Skeletal muscle tissue (tissue), 4 donors: ENCODE measurements around the gene RBM23. TPM values are rescaled to one million over a fixed set of nuclear protein-coding genes. Genes with fewer than 3 reads are reported as not detected.

ENCODE experiments used
- H3K27ac ChIP-seq: one replicate; pipeline ENCODE4 v1.7.0; 2013; ENCODE audit warnings: mild to moderate bottlenecking, low read depth, low read length, inconsistent platforms
- H3K27me3 ChIP-seq, 3 donors: one replicate each; pipeline ENCODE4 v1.7.0; 2013; ENCODE audit warnings: low read length in 3 of 3; ENCODE audit not compliant: control insufficient read depth in 3 of 3, insufficient read depth in 3 of 3
- H3K36me3 ChIP-seq, 3 donors: one replicate each; pipeline ENCODE4 v1.7.0; 2013; ENCODE audit warnings: low read length in 3 of 3; ENCODE audit not compliant: control insufficient read depth in 3 of 3, insufficient read depth in 3 of 3
- H3K4me1 ChIP-seq, 3 donors: one replicate each; pipeline ENCODE4 v1.7.0; 2013; ENCODE audit warnings: low read length in 3 of 3, mild to moderate bottlenecking in 3 of 3; ENCODE audit not compliant: control insufficient read depth in 3 of 3, insufficient read depth in 3 of 3
- H3K4me3 ChIP-seq, 3 donors: one replicate each; pipeline ENCODE4 v1.7.0; 2013; ENCODE audit warnings: low read length in 3 of 3
- H3K9ac ChIP-seq, 3 donors: one replicate each; pipeline ENCODE4 v1.7.0; 2013; ENCODE audit warnings: low read length in 3 of 3, mild to moderate bottlenecking in 3 of 3, moderate library complexity in 2 of 3, low read depth in 1 of 3
- H3K9me3 ChIP-seq, 3 donors: one replicate each; pipeline ENCODE4 v1.7.0; 2013; ENCODE audit warnings: low read length in 3 of 3; ENCODE audit not compliant: control insufficient read depth in 3 of 3
- total RNA-seq: library from RNA; depleted of rRNA; stranded (reverse); fragments of >200 nt; gene quantifications from one replicate; pipeline ENCODE4 v1.2.3, GENCODE V29; 2014
- donor health status: Osteomylitis.

Gene RBM23
- total RNA-seq, 1 donor from 2014 or later: 66.8 TPM

GRCh38 chr14:22888662-22889061 lies 30.3 kb downstream of the RBM23 start:
- H3K27ac ChIP-seq: no peak overlapping the region
- peaks cover 2 to 29% (median 19%) of the 10 kb centered on the region in 3 donors for H3K27me3 ChIP-seq
- no peak overlapping the region for H3K9ac ChIP-seq
- no peaks in the 10 kb centered on the region for H3K36me3 ChIP-seq
- no peaks in the 10 kb centered on the region for H3K9me3 ChIP-seq
- no peak overlapping the region for H3K4me3 ChIP-seq
- H3K4me1 ChIP-seq: peaks cover 0 to 7% (median 4%) of the 10 kb centered on the region in 3 donors

GRCh38 chr14:22887990-22888378 lies 31.0 kb downstream of the RBM23 start:
- Histone ChIP-seq H3K27ac (no peak overlapping the region), H3K4me1 (peaks cover 0 to 7% (median 4%) of the 10 kb centered on the region in 3 donors), H3K36me3 (no peaks in the 10 kb centered on the region), H3K27me3 (peaks cover 7 to 31% (median 25%) of the 10 kb centered on the region in 3 donors), H3K9me3 (no peaks in the 10 kb centered on the region), H3K9ac (no peak overlapping the region), H3K4me3 (no peak overlapping the region)

GRCh38 chr14:22887260-22887989 lies 31.5 kb downstream of the RBM23 start:
- H3K27ac ChIP-seq: no peak overlapping the region

GRCh38 chr14:22886500-22887259 lies 32.3 kb downstream of the RBM23 start:
- H3K4me1 ChIP-seq: peaks cover 0 to 7% (median 6%) of the 10 kb centered on the region in 3 donors
- peaks cover 15 to 39% (median 36%) of the 10 kb centered on the region in 3 donors for H3K27me3 ChIP-seq
- no peaks in the 10 kb centered on the region for H3K36me3 ChIP-seq
- no peaks in the 10 kb centered on the region for H3K9me3 ChIP-seq
- peak overlapping the region; percentile 57 to 68 (median 65) for H3K4me3 ChIP-seq
- no peak overlapping the region for H3K27ac ChIP-seq
- H3K9ac ChIP-seq: peak overlapping the region in 2 of 3 donors; percentile 32 to 60

More at GRCh38 chr14:22887260-22887989, 31.5 kb downstream of the RBM23 start:
- peaks cover 0 to 7% (median 6%) of the 10 kb centered on the region in 3 donors for H3K4me1 ChIP-seq
- no peaks in the 10 kb centered on the region for H3K36me3 ChIP-seq
- H3K27me3 ChIP-seq: peaks cover 12 to 33% (median 30%) of the 10 kb centered on the region in 3 donors
- H3K4me3 ChIP-seq: peak overlapping the region; percentile 27 to 65 (median 49)
- H3K9me3 ChIP-seq: no peaks in the 10 kb centered on the region
- peak overlapping the region in 2 of 3 donors; percentile 25 to 32 for H3K9ac ChIP-seq

GRCh38 chr14:22885975-22886374 lies 33.0 kb downstream of the RBM23 start:
- H3K9ac ChIP-seq: no peak overlapping the region
- H3K27ac ChIP-seq: no peak overlapping the region
- peaks cover 15 to 39% (median 36%) of the 10 kb centered on the region in 3 donors for H3K27me3 ChIP-seq
- peaks cover 0 to 7% (median 6%) of the 10 kb centered on the region in 3 donors for H3K4me1 ChIP-seq
- no peaks in the 10 kb centered on the region for H3K9me3 ChIP-seq
- no peak overlapping the region for H3K4me3 ChIP-seq
- H3K36me3 ChIP-seq: no peaks in the 10 kb centered on the region

GRCh38 chr14:22884738-22885523 lies 34.0 kb downstream of the RBM23 start:
- H3K4me1 ChIP-seq: peaks cover 0 to 7% (median 6%) of the 10 kb centered on the region in 3 donors
- no peak overlapping the region for H3K4me3 ChIP-seq
- H3K27ac ChIP-seq: no peak overlapping the region

GRCh38 chr14:22884076-22884737 lies 34.7 kb downstream of the RBM23 start:
- Histone ChIP-seq H3K27me3 (peaks cover 15 to 39% (median 36%) of the 10 kb centered on the region in 3 donors), H3K9me3 (no peaks in the 10 kb centered on the region), H3K36me3 (peaks cover 0 to 3% (median 1%) of the 10 kb centered on the region in 3 donors), H3K27ac (no peak overlapping the region), H3K4me1 (peaks cover 0 to 7% (median 6%) of the 10 kb centered on the region in 3 donors), H3K9ac (no peak overlapping the region), H3K4me3 (no peak overlapping the region)

More at GRCh38 chr14:22884738-22885523, 34.0 kb downstream of the RBM23 start:
- Histone ChIP-seq H3K27me3 (peaks cover 15 to 39% (median 36%) of the 10 kb centered on the region in 3 donors), H3K9me3 (no peaks in the 10 kb centered on the region), H3K9ac (no peak overlapping the region), H3K36me3 (no peaks in the 10 kb centered on the region)

- Histone ChIP-seq H3K27me3 (peaks cover 15 to 39% (median 36%) of the 10 kb centered on the region in 3 donors), H3K36me3 (peaks cover 6 to 10% (median 8%) of the 10 kb centered on the region in 3 donors), H3K4me1 (peaks cover 0 to 7% (median 6%) of the 10 kb centered on the region in 3 donors), H3K4me3 (no peak within 1 kb of the TSS), H3K9me3 (no peaks in the 10 kb centered on the region), H3K9ac (peak within 1 kb of the TSS in 1 of 3 donors; percentile 8), H3K27ac (no peak within 1 kb of the TSS)
Measured at GRCh38 chr14:22883173-22883976, 35.6 kb downstream of the RBM23 start, which contains the start of gene REM2. REM2 (plus strand) TSS chr14:22883222; CDS start chr14:22883288, 66 bp downstream.
